Trophoblast cell (in vitro differentiated cells and primary cell): ENCODE measurements around the gene CEACAM5.

Experiments
- DNase-seq, 2 donors: peaks; one replicate each; pipeline ENCODE4 v3.0.0-alpha.2; 2016
- H2AFZ ChIP-seq: 2 replicates; pipeline ENCODE4 v1.6.1; 2013; ENCODE audit warnings: low read length, moderate library complexity, mild to moderate bottlenecking; ENCODE audit not compliant: insufficient read depth, poor library complexity
- H2AK5ac ChIP-seq: 2 replicates; pipeline ENCODE4 v1.6.1; 2013; ENCODE audit warnings: mild to moderate bottlenecking, low read length
- H2BK120ac ChIP-seq: 2 replicates; pipeline ENCODE4 v1.6.1; 2013; ENCODE audit warnings: low read length, mild to moderate bottlenecking, moderate library complexity; ENCODE audit not compliant: insufficient read depth, poor library complexity
- H2BK12ac ChIP-seq: 2 replicates; pipeline ENCODE4 v1.6.1; 2013; ENCODE audit warnings: mild to moderate bottlenecking, low read length, moderate library complexity
- H2BK5ac ChIP-seq: 2 replicates; pipeline ENCODE4 v1.6.1; 2013; ENCODE audit warnings: low read length, low read depth, moderate library complexity, mild to moderate bottlenecking; ENCODE audit not compliant: poor library complexity
- H3K14ac ChIP-seq: 2 replicates; pipeline ENCODE4 v1.6.1; 2013; ENCODE audit warnings: mild to moderate bottlenecking, low read length
- H3K18ac ChIP-seq: 2 replicates; pipeline ENCODE4 v1.6.1; 2013; ENCODE audit warnings: mild to moderate bottlenecking, low read length
- H3K23ac ChIP-seq: 2 replicates; pipeline ENCODE4 v1.6.1; 2013; ENCODE audit warnings: low read length
- H3K27ac ChIP-seq: 2 replicates; pipeline ENCODE4 v1.5.1; 2013; ENCODE audit warnings: low read depth, mild to moderate bottlenecking, inconsistent platforms, low read length, moderate library complexity
- H3K27me3 ChIP-seq: 2 replicates; pipeline ENCODE4 v1.6.1; 2013; ENCODE audit warnings: inconsistent platforms, mild to moderate bottlenecking, low read length, moderate library complexity; ENCODE audit not compliant: insufficient read depth
- H3K36me3 ChIP-seq, 2 experiments: 1 replicate in 1 of 2; 2 replicates in 1 of 2; pipeline ENCODE4 v1.6.1; 2013; ENCODE audit warnings: low read length in 2 of 2, mild to moderate bottlenecking in 2 of 2, moderate library complexity in 1 of 2; ENCODE audit not compliant: insufficient read depth in 2 of 2, control insufficient read depth in 1 of 2
- H3K4ac ChIP-seq: 2 replicates; pipeline ENCODE4 v1.6.1; 2013; ENCODE audit warnings: low read depth, mild to moderate bottlenecking, low read length, moderate library complexity
- H3K4me1 ChIP-seq, 2 experiments: 1 replicate in 1 of 2; 2 replicates in 1 of 2; pipeline ENCODE4 v1.6.1; 2013; ENCODE audit warnings: low read length in 2 of 2, mild to moderate bottlenecking in 2 of 2, moderate library complexity in 1 of 2; ENCODE audit not compliant: insufficient read depth in 2 of 2, control insufficient read depth in 1 of 2
- H3K4me2 ChIP-seq: 2 replicates; pipeline ENCODE4 v1.6.1; 2013; ENCODE audit warnings: inconsistent platforms, mild to moderate bottlenecking, low read length, moderate library complexity
- H3K4me3 ChIP-seq: 2 replicates; pipeline ENCODE4 v1.5.1; 2013; ENCODE audit warnings: mild to moderate bottlenecking, low read depth, low read length, inconsistent platforms
- H3K79me1 ChIP-seq: one replicate; pipeline ENCODE4 v1.6.1; 2013; ENCODE audit warnings: low read length
- H3K79me2 ChIP-seq: 2 replicates; pipeline ENCODE4 v1.6.1; 2013; ENCODE audit warnings: low read length, mild to moderate bottlenecking; ENCODE audit not compliant: control insufficient read depth, insufficient read depth, poor library complexity
- H3K9ac ChIP-seq: 2 replicates; pipeline ENCODE4 v1.6.1; 2013; ENCODE audit warnings: mild to moderate bottlenecking, low read length
- H3K9me3 ChIP-seq: 2 replicates; pipeline ENCODE4 v1.6.1; 2013; ENCODE audit warnings: low read depth, mild to moderate bottlenecking, control low read depth, inconsistent platforms, low read length; ENCODE audit not compliant: insufficient read depth
- H4K12ac ChIP-seq: 2 replicates; pipeline ENCODE4 v1.6.1; 2013; ENCODE audit warnings: low read depth, mild to moderate bottlenecking, low read length, moderate library complexity
- H4K8ac ChIP-seq: 2 replicates; pipeline ENCODE4 v1.6.1; 2013; ENCODE audit warnings: low read depth, mild to moderate bottlenecking, low read length, moderate library complexity
- H4K91ac ChIP-seq: one replicate; pipeline ENCODE4 v1.6.1; 2013; ENCODE audit warnings: low read depth, mild to moderate bottlenecking, low read length, moderate library complexity
- WGBS: extraction: QIAGEN DNeasy Blood & Tissue Kit; methylation state at CpG from one replicate; pipeline ENCODE4 v1.1.7; 2013; ENCODE audit warnings: missing lambda C conversion rate; ENCODE audit not compliant: insufficient read length, insufficient coverage; ENCODE audit errors: extremely low coverage; 5-methylcytosine and 5-hydroxymethylcytosine counted together

The CEACAM5 gene

DNA sequence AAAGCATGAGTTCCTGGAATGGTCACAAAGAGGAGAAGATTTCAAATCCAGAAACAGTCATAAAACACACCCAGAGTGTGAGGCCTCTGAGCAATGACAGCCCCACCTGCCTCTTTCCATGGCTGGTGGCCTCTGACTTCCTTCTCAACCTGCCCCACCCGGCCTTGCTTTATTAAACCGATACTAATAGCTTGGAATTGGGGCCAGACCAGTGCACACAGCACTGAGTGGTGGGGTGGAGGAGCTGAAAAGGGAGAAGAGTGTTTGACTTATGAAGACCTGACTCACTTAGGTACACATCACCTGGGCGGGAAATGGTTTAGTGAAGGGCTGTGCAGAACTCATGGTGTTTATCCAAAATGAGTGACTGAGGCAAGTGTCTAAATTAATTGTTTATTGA lies 26.2 kb downstream of the CEACAM5 start:
- Histone ChIP-seq H3K4me2 (no peak overlapping the region), H3K27ac (no peak overlapping the region), H3K14ac (no peak overlapping the region), H3K9me3 (peaks cover 7% of the 10 kb centered on the region), H3K23ac (no peak overlapping the region), H3K36me3 (no peaks in the 10 kb centered on the region), H3K27me3 (no peaks in the 10 kb centered on the region), H3K4me1 (no peaks in the 10 kb centered on the region), H4K12ac (no peak overlapping the region), H3K79me1 (no peaks in the 10 kb centered on the region), H2AK5ac (no peak overlapping the region), H2BK120ac (no peak overlapping the region), H4K8ac (no peak overlapping the region), H3K18ac (no peak overlapping the region), H2AFZ (no peak overlapping the region), H3K79me2 (no peaks in the 10 kb centered on the region), H2BK5ac (no peak overlapping the region), H3K4me3 (no peak overlapping the region), H3K9ac (no peak overlapping the region), H4K91ac (no peak overlapping the region), H2BK12ac (no peak overlapping the region), H3K4ac (no peak overlapping the region)
- DNase-seq, result no peak
- WGBS, result no CpG with 5 or more reads among the region's 3 CpGs

DNA sequence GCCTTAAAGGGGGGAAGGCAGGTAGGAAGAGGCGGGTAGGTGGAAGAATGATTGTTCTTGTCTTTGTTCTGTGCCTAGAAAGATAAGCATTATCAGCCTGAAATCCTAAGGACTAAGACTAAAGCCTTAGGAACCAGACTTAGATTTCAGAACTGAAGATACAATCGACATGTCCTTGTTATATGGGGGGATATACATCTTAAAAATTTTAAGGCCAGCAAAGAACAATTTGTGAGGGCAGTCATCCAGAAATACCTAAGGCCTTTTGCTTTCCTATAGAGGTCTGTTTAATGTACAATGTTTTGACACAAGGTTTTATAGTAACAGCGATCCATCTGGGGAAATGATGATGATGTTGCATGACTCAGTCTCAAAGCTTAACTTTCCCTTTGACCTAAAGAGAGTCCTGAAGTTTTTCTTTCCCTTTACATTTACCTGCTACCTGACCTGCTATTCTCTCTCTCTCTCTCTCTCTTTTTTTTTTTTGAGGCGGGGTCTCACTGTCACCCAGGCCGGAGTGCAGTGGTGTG lies 26.7 kb downstream of the CEACAM5 start:
- Histone ChIP-seq H3K18ac (no peak overlapping the region), H2BK12ac (no peak overlapping the region), H2AFZ (no peak overlapping the region), H3K27me3 (no peaks in the 10 kb centered on the region), H3K36me3 (no peaks in the 10 kb centered on the region), H3K9ac (no peak overlapping the region), H3K27ac (no peak overlapping the region), H3K23ac (no peak overlapping the region), H3K9me3 (peaks cover 7% of the 10 kb centered on the region), H4K8ac (no peak overlapping the region), H3K4ac (no peak overlapping the region), H2BK120ac (no peak overlapping the region), H3K79me2 (no peaks in the 10 kb centered on the region), H4K12ac (no peak overlapping the region), H2BK5ac (no peak overlapping the region), H3K14ac (no peak overlapping the region), H3K4me3 (no peak overlapping the region), H4K91ac (no peak overlapping the region), H2AK5ac (no peak overlapping the region), H3K79me1 (no peaks in the 10 kb centered on the region), H3K4me2 (no peak overlapping the region), H3K4me1 (no peaks in the 10 kb centered on the region)
- WGBS, result no CpG with 5 or more reads among the region's 5 CpGs
- no peak for DNase-seq

GRCh38 chr19:41739361-41739760 lies 30.9 kb downstream of the CEACAM5 start:
- H3K4me1 ChIP-seq, result no peaks in the 10 kb centered on the region
- H2BK12ac ChIP-seq, result no peak overlapping the region
- H2AK5ac ChIP-seq, result no peak overlapping the region
- no peak overlapping the region for H3K9ac ChIP-seq
- H3K4ac ChIP-seq, result no peak overlapping the region
- no peak overlapping the region for H2BK120ac ChIP-seq
- H3K4me3 ChIP-seq, result no peak overlapping the region
- no peaks in the 10 kb centered on the region for H3K79me1 ChIP-seq
- no peak overlapping the region for H4K8ac ChIP-seq
- no peaks in the 10 kb centered on the region for H3K27me3 ChIP-seq
- H3K4me2 ChIP-seq, result no peak overlapping the region
- H3K36me3 ChIP-seq, result no peaks in the 10 kb centered on the region
- peaks cover 6% of the 10 kb centered on the region for H3K9me3 ChIP-seq
- H3K18ac ChIP-seq, result no peak overlapping the region
- WGBS, result no CpG with 5 or more reads among the region's 3 CpGs
- H2BK5ac ChIP-seq, result no peak overlapping the region
- no peak overlapping the region for H4K12ac ChIP-seq
- H3K14ac ChIP-seq, result no peak overlapping the region
- DNase-seq, result peak in 1 of 2 donors; percentile 5
- no peak overlapping the region for H4K91ac ChIP-seq
- no peak overlapping the region for H2AFZ ChIP-seq
- H3K23ac ChIP-seq, result no peak overlapping the region
- no peaks in the 10 kb centered on the region for H3K79me2 ChIP-seq
- no peak overlapping the region for H3K27ac ChIP-seq

- Histone ChIP-seq H2BK5ac (no peak overlapping the region), H3K14ac (no peak overlapping the region), H3K23ac (no peak overlapping the region), H4K91ac (no peak overlapping the region), H3K27ac (no peak overlapping the region), H3K79me1 (no peaks in the 10 kb centered on the region), H2AK5ac (no peak overlapping the region), H3K9me3 (peaks cover 2% of the 10 kb centered on the region), H3K4ac (no peak overlapping the region), H3K27me3 (no peaks in the 10 kb centered on the region), H3K4me2 (no peak overlapping the region), H3K4me1 (no peaks in the 10 kb centered on the region), H2AFZ (no peak overlapping the region), H3K9ac (no peak overlapping the region), H3K79me2 (no peaks in the 10 kb centered on the region), H2BK120ac (no peak overlapping the region), H2BK12ac (no peak overlapping the region), H4K12ac (no peak overlapping the region), H3K36me3 (no peaks in the 10 kb centered on the region), H3K18ac (no peak overlapping the region), H4K8ac (no peak overlapping the region), H3K4me3 (no peak overlapping the region)
- no CpG with 5 or more reads among the region's 5 CpGs for WGBS
- no peak for DNase-seq
Observed at GRCh38 chr19:41740415-41741243, 32.2 kb downstream of the CEACAM5 start.
